Raji (cell line): Measurements from ENCODE around the gene RASD2.

Experiments
- POLR2A ChIP-seq: IDR thresholded peaks from 2 replicates; pipeline ENCODE4 v1.6.1; 2011; ENCODE audit warnings: low read depth, low read length, control low read depth; ENCODE audit not compliant: insufficient read depth

Gene RASD2

GRCh38 chr22:35540595-35541253 is at the start of gene RASD2:
Gene RASD2 (plus strand): TSS chr22:35540831. CDS start chr22:35546810, 5,979 bp downstream.
- no peak for TF ChIP-seq POLR2A

- no peak for TF ChIP-seq POLR2A
Measured at GRCh38 chr22:35491908-35492380, 48.7 kb upstream of the RASD2 start.

- no peak for TF ChIP-seq POLR2A
Measured at GRCh38 chr22:35493074-35493473, 47.6 kb upstream of the RASD2 start.

GRCh38 chr22:35496768-35497312 is 43.8 kb upstream of the RASD2 start:
- TF ChIP-seq POLR2A: no peak

GRCh38 chr22:35498026-35498800 is 42.4 kb upstream of the RASD2 start:
- TF ChIP-seq POLR2A: no peak

GRCh38 chr22:35502836-35503235 is 37.8 kb upstream of the RASD2 start:
- TF ChIP-seq POLR2A: no peak

- no peak for TF ChIP-seq POLR2A
Measured at GRCh38 chr22:35505399-35506258, 35.0 kb upstream of the RASD2 start.

- TF ChIP-seq POLR2A: no peak
Measured at GRCh38 chr22:35506259-35506570, 34.4 kb upstream of the RASD2 start.

- no peak for TF ChIP-seq POLR2A
Measured at GRCh38 chr22:35509451-35509850, 31.2 kb upstream of the RASD2 start.

GRCh38 chr22:35509960-35510359 is 30.7 kb upstream of the RASD2 start:
- TF ChIP-seq POLR2A: no peak

GRCh38 chr22:35510481-35510934 is 30.1 kb upstream of the RASD2 start:
- no peak for TF ChIP-seq POLR2A

GRCh38 chr22:35510951-35511350 is 29.7 kb upstream of the RASD2 start:
- TF ChIP-seq POLR2A: no peak

GRCh38 chr22:35514366-35514765 is 26.3 kb upstream of the RASD2 start:
- TF ChIP-seq POLR2A: no peak

GRCh38 chr22:35516723-35517122 is 23.9 kb upstream of the RASD2 start:
- TF ChIP-seq POLR2A: no peak

GRCh38 chr22:35517207-35517606 is 23.4 kb upstream of the RASD2 start:
- no peak for TF ChIP-seq POLR2A

- TF ChIP-seq POLR2A: no peak
Measured at GRCh38 chr22:35517769-35518530, 22.7 kb upstream of the RASD2 start.
